ENCODE measurements around the gene ABHD17C. TPM values are rescaled to one million over a fixed set of nuclear protein-coding genes. Genes with fewer than 3 reads are reported as not detected.

ABHD17C gene
- total RNA-seq, 1 donor from 2014 or later, result 17.9 TPM

DNA sequence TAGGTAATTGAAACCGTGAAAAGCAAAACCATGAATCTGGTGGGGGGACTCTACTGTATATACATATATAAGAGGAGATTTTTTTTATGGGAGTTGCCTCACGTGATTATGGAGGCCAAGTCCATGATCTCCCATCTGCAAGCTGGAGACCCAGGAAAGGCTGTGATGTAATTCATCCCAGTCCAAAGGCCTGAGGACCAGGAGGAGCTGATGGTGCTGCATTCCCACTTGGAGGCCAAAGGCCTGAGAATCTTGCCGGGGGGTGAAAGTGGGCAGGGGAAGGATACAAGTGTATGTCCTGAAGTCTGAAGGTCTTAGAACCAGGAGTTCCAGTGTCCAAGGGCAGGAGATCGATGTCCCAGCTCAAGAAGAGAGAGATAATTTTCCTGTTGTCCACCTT is 47.0 kb downstream of the ABHD17C start:
- no peak for DNase-seq (ENCODE audit: low spot score in 2 of 2, unreplicated experiment in 2 of 2)
- H3K4me1 Mint-ChIP-seq, result peaks cover 35% of the 10 kb centered on the region
- TF ChIP-seq, protein P1, sequence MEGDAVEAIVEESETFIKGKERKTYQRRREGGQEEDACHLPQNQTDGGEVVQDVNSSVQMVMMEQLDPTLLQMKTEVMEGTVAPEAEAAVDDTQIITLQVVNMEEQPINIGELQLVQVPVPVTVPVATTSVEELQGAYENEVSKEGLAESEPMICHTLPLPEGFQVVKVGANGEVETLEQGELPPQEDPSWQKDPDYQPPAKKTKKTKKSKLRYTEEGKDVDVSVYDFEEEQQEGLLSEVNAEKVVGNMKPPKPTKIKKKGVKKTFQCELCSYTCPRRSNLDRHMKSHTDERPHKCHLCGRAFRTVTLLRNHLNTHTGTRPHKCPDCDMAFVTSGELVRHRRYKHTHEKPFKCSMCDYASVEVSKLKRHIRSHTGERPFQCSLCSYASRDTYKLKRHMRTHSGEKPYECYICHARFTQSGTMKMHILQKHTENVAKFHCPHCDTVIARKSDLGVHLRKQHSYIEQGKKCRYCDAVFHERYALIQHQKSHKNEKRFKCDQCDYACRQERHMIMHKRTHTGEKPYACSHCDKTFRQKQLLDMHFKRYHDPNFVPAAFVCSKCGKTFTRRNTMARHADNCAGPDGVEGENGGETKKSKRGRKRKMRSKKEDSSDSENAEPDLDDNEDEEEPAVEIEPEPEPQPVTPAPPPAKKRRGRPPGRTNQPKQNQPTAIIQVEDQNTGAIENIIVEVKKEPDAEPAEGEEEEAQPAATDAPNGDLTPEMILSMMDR (IDR thresholded peaks at IDR 0.05; ENCODE audit: unreplicated experiment), result no peak
- peaks cover 8% of the 10 kb centered on the region for H3K36me3 Mint-ChIP-seq
- no peaks in the 10 kb centered on the region for H3K27me3 Mint-ChIP-seq (ENCODE audit: low read depth)
- H3K9me3 Mint-ChIP-seq, result peaks cover 18% of the 10 kb centered on the region
- H3K4me3 Mint-ChIP-seq, result no peak overlapping the region
- no peak overlapping the region for H3K27ac Mint-ChIP-seq

DNA sequence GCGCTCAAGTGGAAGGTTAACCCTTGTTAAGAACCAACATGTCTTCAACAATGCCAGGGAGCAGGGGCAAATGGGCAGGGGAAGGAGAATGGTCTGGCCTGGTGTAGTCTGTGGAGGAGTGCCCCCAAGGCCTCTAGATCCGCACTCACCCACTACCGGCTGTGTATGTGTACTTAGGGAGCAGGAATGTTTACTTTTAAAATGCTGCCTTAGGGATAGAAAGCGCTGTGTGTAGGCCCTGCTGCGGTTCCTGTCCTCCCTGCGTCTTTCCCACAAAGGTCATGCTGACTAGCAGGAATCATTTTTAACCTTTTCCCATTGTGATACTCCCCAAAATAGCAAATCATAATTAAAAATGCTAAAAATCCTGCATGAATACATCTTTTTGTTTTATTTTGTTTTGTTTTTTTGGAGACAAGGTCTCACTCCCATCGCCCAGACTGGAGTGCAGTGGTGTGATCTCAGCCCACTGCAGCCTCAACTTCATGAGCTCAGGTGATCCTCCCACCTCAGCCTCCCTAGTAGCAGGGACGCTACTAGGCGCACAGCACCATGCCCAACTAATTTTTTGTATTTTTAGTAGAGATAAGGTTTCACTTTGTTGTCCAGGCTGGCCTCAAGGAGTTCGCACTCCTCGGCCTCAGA is 48.2 kb downstream of the ABHD17C start:
- H3K36me3 Mint-ChIP-seq, result peaks cover 8% of the 10 kb centered on the region
- peaks cover 34% of the 10 kb centered on the region for H3K4me1 Mint-ChIP-seq
- no peak overlapping the region for H3K4me3 Mint-ChIP-seq
- TF ChIP-seq, protein P1 (IDR thresholded peaks at IDR 0.05; ENCODE audit: unreplicated experiment), result no peak
- no peak for DNase-seq (ENCODE audit: low spot score in 2 of 2, unreplicated experiment in 2 of 2)
- H3K27me3 Mint-ChIP-seq (ENCODE audit: low read depth), result no peaks in the 10 kb centered on the region
- H3K27ac Mint-ChIP-seq, result peak overlapping the region; percentile 58
- peaks cover 18% of the 10 kb centered on the region for H3K9me3 Mint-ChIP-seq

DNA sequence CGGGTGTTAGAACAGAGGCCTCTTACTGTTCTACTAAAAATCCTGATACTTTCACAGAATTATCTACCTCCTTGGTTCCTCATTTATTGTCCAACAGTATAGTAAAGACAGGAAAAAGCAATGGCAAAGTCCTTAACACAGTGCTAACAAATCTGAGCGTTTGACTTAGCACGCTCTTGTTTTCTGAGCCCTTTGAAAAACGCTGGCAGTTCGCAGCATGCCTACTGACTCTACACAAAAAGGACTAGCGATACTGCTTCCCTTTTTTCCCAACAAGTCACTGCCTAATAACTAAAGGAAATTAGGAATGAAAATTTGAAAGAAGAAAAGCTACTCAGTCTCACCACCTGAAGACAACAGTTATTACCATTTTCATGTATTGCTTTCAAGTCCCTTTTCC is 49.3 kb downstream of the ABHD17C start:
- Mint-ChIP-seq H3K27ac (peak overlapping the region; percentile 54), H3K27me3 (ENCODE audit: low read depth) (no peaks in the 10 kb centered on the region)
- TF ChIP-seq, protein P1 (IDR thresholded peaks at IDR 0.05; ENCODE audit: unreplicated experiment), result no peak

DNA sequence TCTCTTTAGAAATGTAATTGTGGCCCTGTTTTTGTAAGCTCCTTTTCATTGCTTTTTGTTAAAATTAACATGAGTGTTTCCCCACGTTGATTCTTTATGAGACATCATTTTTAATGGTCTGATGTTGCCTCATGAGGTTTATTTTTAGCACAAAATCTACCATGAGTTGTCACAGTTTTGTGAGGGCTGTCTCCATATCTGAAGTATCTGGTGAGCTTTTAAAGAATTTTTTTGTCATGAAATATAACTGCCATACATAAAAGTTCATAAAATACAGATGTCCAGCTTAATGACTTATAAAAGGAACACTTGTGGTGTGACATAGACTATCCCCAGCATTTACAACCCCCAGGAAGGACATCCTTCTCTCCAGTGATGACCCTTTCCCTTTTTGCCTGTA is 49.7 kb downstream of the ABHD17C start:
- no peaks in the 10 kb centered on the region for H3K27me3 Mint-ChIP-seq (ENCODE audit: low read depth)
- peaks cover 7% of the 10 kb centered on the region for H3K36me3 Mint-ChIP-seq
- TF ChIP-seq, protein P1 (IDR thresholded peaks at IDR 0.05; ENCODE audit: unreplicated experiment), result no peak
- peaks cover 34% of the 10 kb centered on the region for H3K4me1 Mint-ChIP-seq
- H3K27ac Mint-ChIP-seq, result peak overlapping the region; percentile 54
- H3K9me3 Mint-ChIP-seq, result peaks cover 12% of the 10 kb centered on the region
- no peak for DNase-seq (ENCODE audit: low spot score in 2 of 2, unreplicated experiment in 2 of 2)
- no peak overlapping the region for H3K4me3 Mint-ChIP-seq

More for the DNA sequence above, 49.3 kb downstream of the ABHD17C start:
- Mint-ChIP-seq H3K4me3 (no peak overlapping the region), H3K9me3 (peaks cover 12% of the 10 kb centered on the region), H3K4me1 (peaks cover 34% of the 10 kb centered on the region), H3K36me3 (peaks cover 8% of the 10 kb centered on the region)
- no peak for DNase-seq (ENCODE audit: low spot score in 2 of 2, unreplicated experiment in 2 of 2)

DNA sequence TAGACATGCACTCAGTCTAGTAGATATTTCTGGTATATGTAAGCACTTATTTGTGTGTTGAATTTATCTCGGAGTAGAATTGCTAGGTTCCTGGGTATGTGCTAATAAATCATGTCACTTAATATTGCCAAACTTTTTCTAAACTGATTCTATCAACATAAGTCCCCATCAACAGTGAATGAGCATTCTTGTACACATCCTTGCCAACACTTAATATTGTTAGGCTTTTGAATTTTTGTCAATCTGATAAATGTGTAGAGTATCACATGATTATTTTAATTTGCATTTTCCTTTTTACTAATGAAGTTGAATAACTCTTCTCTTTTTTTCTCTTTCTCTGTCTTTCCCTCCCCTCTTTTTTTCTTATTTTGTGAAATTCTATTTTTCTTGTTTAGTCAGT is 50.8 kb downstream of the ABHD17C start:
- peaks cover 9% of the 10 kb centered on the region for H3K9me3 Mint-ChIP-seq

More for the DNA sequence above, 50.8 kb downstream of the ABHD17C start:
- no peaks in the 10 kb centered on the region for H3K27me3 Mint-ChIP-seq (ENCODE audit: low read depth)
- no peak for DNase-seq (ENCODE audit: low spot score in 2 of 2, unreplicated experiment in 2 of 2)
- H3K36me3 Mint-ChIP-seq, result peaks cover 8% of the 10 kb centered on the region
- peaks cover 34% of the 10 kb centered on the region for H3K4me1 Mint-ChIP-seq
- TF ChIP-seq, protein P1 (IDR thresholded peaks at IDR 0.05; ENCODE audit: unreplicated experiment), result no peak
- H3K4me3 Mint-ChIP-seq, result no peak overlapping the region
- H3K27ac Mint-ChIP-seq, result no peak overlapping the region

Measured in mesothelial cell of epicardium (in vitro differentiated cells).